ENCODE results near the gene LRP8. TPM values are rescaled to one million over a fixed set of nuclear protein-coding genes. Genes with fewer than 3 reads are reported as not detected.

The LRP8 gene
- total and polyA plus RNA-seq, 2 donors from 2014 or later, result 1.4 to 6.9 TPM

DNA sequence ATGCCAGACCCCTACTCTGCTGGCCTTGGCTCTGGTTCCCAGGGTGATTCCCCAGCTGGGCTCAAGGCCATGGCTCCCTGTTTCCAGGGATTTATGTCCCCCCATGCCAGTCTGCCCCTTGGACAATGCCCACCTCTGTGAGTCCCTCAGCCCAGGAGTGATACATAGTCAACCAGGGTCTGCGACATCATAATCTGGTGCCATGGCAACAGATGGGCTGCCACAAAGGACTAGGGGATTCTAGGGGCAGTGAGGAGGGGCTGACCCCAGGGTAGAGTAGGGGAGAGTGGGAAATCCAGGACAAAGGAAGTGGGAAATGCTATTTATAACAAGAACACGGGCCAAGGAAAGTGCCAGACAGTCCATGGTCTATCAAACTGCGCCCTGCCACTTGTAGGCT is 33.8 kb downstream of the LRP8 start:
- no peak for DNase-seq
- TF ChIP-seq, protein P1, sequence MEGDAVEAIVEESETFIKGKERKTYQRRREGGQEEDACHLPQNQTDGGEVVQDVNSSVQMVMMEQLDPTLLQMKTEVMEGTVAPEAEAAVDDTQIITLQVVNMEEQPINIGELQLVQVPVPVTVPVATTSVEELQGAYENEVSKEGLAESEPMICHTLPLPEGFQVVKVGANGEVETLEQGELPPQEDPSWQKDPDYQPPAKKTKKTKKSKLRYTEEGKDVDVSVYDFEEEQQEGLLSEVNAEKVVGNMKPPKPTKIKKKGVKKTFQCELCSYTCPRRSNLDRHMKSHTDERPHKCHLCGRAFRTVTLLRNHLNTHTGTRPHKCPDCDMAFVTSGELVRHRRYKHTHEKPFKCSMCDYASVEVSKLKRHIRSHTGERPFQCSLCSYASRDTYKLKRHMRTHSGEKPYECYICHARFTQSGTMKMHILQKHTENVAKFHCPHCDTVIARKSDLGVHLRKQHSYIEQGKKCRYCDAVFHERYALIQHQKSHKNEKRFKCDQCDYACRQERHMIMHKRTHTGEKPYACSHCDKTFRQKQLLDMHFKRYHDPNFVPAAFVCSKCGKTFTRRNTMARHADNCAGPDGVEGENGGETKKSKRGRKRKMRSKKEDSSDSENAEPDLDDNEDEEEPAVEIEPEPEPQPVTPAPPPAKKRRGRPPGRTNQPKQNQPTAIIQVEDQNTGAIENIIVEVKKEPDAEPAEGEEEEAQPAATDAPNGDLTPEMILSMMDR (IDR thresholded peaks at IDR 0.05; ENCODE audit: borderline replicate concordance, extremely low read depth, insufficient read depth), result no peak
- H3K27ac ChIP-seq (ENCODE audit: low read depth in 2 of 2, low read length in 2 of 2), result no peak overlapping the region
- H3K36me3 ChIP-seq (ENCODE audit: control insufficient read depth in 2 of 3, insufficient read depth in 3 of 3, low read length in 3 of 3), result no peaks in the 10 kb centered on the region
- H3K9ac ChIP-seq (ENCODE audit: low read length in 3 of 3), result no peak overlapping the region
- no peaks in the 10 kb centered on the region for H3K9me3 ChIP-seq (ENCODE audit: control insufficient read depth in 2 of 3, insufficient read depth in 1 of 3, low read length in 3 of 3)
- intact Hi-C loops (cut with DNase I), result no loop called here
- H3K27me3 ChIP-seq (ENCODE audit: control insufficient read depth, insufficient read depth, low read length), result no peaks in the 10 kb centered on the region
- H3K4me1 ChIP-seq (ENCODE audit: control insufficient read depth in 2 of 3, insufficient read depth in 2 of 3, low read depth in 1 of 3, low read length in 3 of 3), result no peaks in the 10 kb centered on the region
- H3K4me3 ChIP-seq (ENCODE audit: low read length in 3 of 3), result no peak overlapping the region
- no peak for FAIRE-seq

DNA sequence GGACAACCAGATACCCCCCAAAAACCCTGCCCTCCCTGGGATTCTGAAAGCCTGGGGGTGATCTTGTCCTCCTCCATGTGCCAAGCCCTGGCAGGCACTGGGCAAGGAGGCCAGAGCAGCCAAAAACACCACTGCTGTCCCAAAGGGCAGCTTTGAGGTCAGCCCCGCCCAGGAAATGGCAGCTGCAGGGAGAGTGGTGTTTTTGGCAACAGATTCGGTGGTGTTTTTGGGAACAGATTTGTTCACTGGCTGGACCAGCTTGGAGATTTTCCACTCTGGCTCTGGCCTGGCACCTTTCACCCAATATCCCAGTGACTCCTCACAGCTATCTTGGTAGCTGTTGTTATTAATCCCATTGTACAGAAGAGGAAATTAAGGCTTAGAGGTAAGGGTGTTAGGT is 34.7 kb downstream of the LRP8 start:
- FAIRE-seq, result no peak
- H3K4me1 ChIP-seq (ENCODE audit: control insufficient read depth in 2 of 3, insufficient read depth in 2 of 3, low read depth in 1 of 3, low read length in 3 of 3), result no peaks in the 10 kb centered on the region
- no peaks in the 10 kb centered on the region for H3K36me3 ChIP-seq (ENCODE audit: control insufficient read depth in 2 of 3, insufficient read depth in 3 of 3, low read length in 3 of 3)
- no peak overlapping the region for H3K27ac ChIP-seq (ENCODE audit: low read depth in 2 of 2, low read length in 2 of 2)
- no peaks in the 10 kb centered on the region for H3K27me3 ChIP-seq (ENCODE audit: control insufficient read depth, insufficient read depth, low read length)
- H3K9me3 ChIP-seq (ENCODE audit: control insufficient read depth in 2 of 3, insufficient read depth in 1 of 3, low read length in 3 of 3), result no peaks in the 10 kb centered on the region
- no peak overlapping the region for H3K4me3 ChIP-seq (ENCODE audit: low read length in 3 of 3)
- no peak for DNase-seq
- intact Hi-C loops (cut with DNase I), result no loop called here
- TF ChIP-seq, protein P1 (IDR thresholded peaks at IDR 0.05; ENCODE audit: borderline replicate concordance, extremely low read depth, insufficient read depth), result no peak
- no peak overlapping the region for H3K9ac ChIP-seq (ENCODE audit: low read length in 3 of 3)

DNA sequence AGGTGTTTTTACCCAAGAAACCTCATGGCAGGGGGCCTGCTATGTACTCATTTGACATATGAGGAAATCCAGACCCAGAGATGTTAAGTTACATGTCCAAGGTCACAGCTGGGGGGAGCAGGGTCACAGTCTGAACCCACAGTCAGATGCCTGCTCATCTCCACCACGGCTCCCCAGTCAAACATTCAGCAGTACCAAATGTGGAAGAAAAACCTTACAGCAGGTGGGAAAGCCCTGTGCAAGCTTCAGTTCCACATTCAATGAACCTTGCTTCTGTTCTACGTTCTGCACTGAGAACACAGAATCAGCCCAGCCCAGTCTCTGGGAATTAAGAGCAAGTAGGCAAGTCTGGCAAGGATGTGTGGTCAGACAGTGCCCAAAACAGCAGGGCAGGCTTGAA is 35.2 kb downstream of the LRP8 start:
- Histone ChIP-seq H3K27me3 (ENCODE audit: control insufficient read depth, insufficient read depth, low read length) (no peaks in the 10 kb centered on the region), H3K4me3 (ENCODE audit: low read length in 3 of 3) (no peak overlapping the region), H3K36me3 (ENCODE audit: control insufficient read depth in 2 of 3, insufficient read depth in 3 of 3, low read length in 3 of 3) (no peaks in the 10 kb centered on the region), H3K4me1 (ENCODE audit: control insufficient read depth in 2 of 3, insufficient read depth in 2 of 3, low read depth in 1 of 3, low read length in 3 of 3) (no peaks in the 10 kb centered on the region), H3K9me3 (ENCODE audit: control insufficient read depth in 2 of 3, insufficient read depth in 1 of 3, low read length in 3 of 3) (no peaks in the 10 kb centered on the region), H3K9ac (ENCODE audit: low read length in 3 of 3) (no peak overlapping the region), H3K27ac (ENCODE audit: low read depth in 2 of 2, low read length in 2 of 2) (no peak overlapping the region)
- no peak for FAIRE-seq
- no peak for DNase-seq
- intact Hi-C loops (cut with DNase I), result no loop called here
- TF ChIP-seq, protein P1 (IDR thresholded peaks at IDR 0.05; ENCODE audit: borderline replicate concordance, extremely low read depth, insufficient read depth), result no peak

DNA sequence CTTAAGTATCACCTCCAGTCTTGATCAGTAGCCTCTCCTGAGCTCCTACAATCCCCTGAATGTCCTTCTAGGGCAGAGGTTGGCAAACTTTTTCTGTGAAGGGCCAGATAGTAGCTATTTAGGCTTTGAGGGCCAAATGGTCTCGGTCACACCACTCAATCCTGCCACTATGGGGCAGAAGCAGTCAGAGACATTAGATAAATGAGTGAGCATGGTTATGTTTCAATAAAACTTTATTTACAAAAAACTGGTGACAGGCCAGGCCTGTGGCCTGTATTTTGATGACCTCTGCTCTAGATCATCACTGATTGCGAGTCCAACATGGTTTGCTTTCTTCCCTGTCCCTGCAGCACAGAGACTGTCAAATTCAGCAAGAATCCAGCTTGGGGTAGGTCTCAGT is 36.3 kb downstream of the LRP8 start:
- intact Hi-C loops (cut with DNase I), result no loop called here
- no peak for FAIRE-seq
- H3K9ac ChIP-seq (ENCODE audit: low read length in 3 of 3), result no peak overlapping the region

More for the DNA sequence above, 36.3 kb downstream of the LRP8 start:
- Histone ChIP-seq H3K36me3 (ENCODE audit: control insufficient read depth in 2 of 3, insufficient read depth in 3 of 3, low read length in 3 of 3) (no peaks in the 10 kb centered on the region), H3K4me3 (ENCODE audit: low read length in 3 of 3) (no peak overlapping the region), H3K9me3 (ENCODE audit: control insufficient read depth in 2 of 3, insufficient read depth in 1 of 3, low read length in 3 of 3) (no peaks in the 10 kb centered on the region), H3K27ac (ENCODE audit: low read depth in 2 of 2, low read length in 2 of 2) (no peak overlapping the region), H3K4me1 (ENCODE audit: control insufficient read depth in 2 of 3, insufficient read depth in 2 of 3, low read depth in 1 of 3, low read length in 3 of 3) (no peaks in the 10 kb centered on the region), H3K27me3 (ENCODE audit: control insufficient read depth, insufficient read depth, low read length) (no peaks in the 10 kb centered on the region)
- no peak for DNase-seq
- TF ChIP-seq, protein P1 (IDR thresholded peaks at IDR 0.05; ENCODE audit: borderline replicate concordance, extremely low read depth, insufficient read depth), result no peak

Measured in kidney (tissue), 14 donors.